ENCODE measurements around the gene PPDPF.
A peak's percentile ranks its signal among the peaks of the same experiment; 100 is the strongest.

PPDPF gene

GRCh38 chr20:63539441-63540370 lies 19.1 kb downstream of the PPDPF start:
- no peak for TF ChIP-seq MYC (IDR thresholded peaks at IDR 0.05; ENCODE audit: low read depth, low read length)
- TF ChIP-seq POLR2A (IDR thresholded peaks at IDR 0.05; ENCODE audit: extremely low read depth, insufficient read length): no peak
- TF ChIP-seq CTCF (IDR thresholded peaks at IDR 0.05; ENCODE audit: low read depth, low read length): no peak
- TF ChIP-seq MAX (IDR thresholded peaks at IDR 0.05; ENCODE audit: low read depth, low read length): no peak
- no peak for DNase-seq (ENCODE audit: low read depth)
- no peak overlapping the region for H3K4me3 ChIP-seq (ENCODE audit: low read depth, low read length)

GRCh38 chr20:63540417-63541186 lies 20.0 kb downstream of the PPDPF start:
- peak; percentile 32 for DNase-seq (ENCODE audit: low read depth)
- TF ChIP-seq MAX (IDR thresholded peaks at IDR 0.05; ENCODE audit: low read depth, low read length) (no peak), POLR2A (IDR thresholded peaks at IDR 0.05; ENCODE audit: extremely low read depth, insufficient read length) (no peak)
- H3K4me3 ChIP-seq (ENCODE audit: low read depth, low read length): no peak overlapping the region

GRCh38 chr20:63541371-63541770 lies 20.8 kb downstream of the PPDPF start:
- DNase-seq (ENCODE audit: low read depth): no peak
- no peak overlapping the region for H3K4me3 ChIP-seq (ENCODE audit: low read depth, low read length)
- no peak for TF ChIP-seq CTCF (IDR thresholded peaks at IDR 0.05; ENCODE audit: low read depth, low read length)
- TF ChIP-seq POLR2A (IDR thresholded peaks at IDR 0.05; ENCODE audit: extremely low read depth, insufficient read length): no peak
- no peak for TF ChIP-seq MAX (IDR thresholded peaks at IDR 0.05; ENCODE audit: low read depth, low read length)
- no peak for TF ChIP-seq MYC (IDR thresholded peaks at IDR 0.05; ENCODE audit: low read depth, low read length)

GRCh38 chr20:63542031-63542559 lies 21.5 kb downstream of the PPDPF start:
- no peak overlapping the region for H3K4me3 ChIP-seq (ENCODE audit: low read depth, low read length)
- no peak for DNase-seq (ENCODE audit: low read depth)
- TF ChIP-seq CTCF (IDR thresholded peaks at IDR 0.05; ENCODE audit: low read depth, low read length) (no peak), MAX (IDR thresholded peaks at IDR 0.05; ENCODE audit: low read depth, low read length) (no peak), MYC (IDR thresholded peaks at IDR 0.05; ENCODE audit: low read depth, low read length) (no peak), POLR2A (IDR thresholded peaks at IDR 0.05; ENCODE audit: extremely low read depth, insufficient read length) (no peak)

GRCh38 chr20:63542696-63543095 lies 22.1 kb downstream of the PPDPF start:
- TF ChIP-seq MAX (IDR thresholded peaks at IDR 0.05; ENCODE audit: low read depth, low read length) (no peak), MYC (IDR thresholded peaks at IDR 0.05; ENCODE audit: low read depth, low read length) (no peak), CTCF (IDR thresholded peaks at IDR 0.05; ENCODE audit: low read depth, low read length) (no peak), POLR2A (IDR thresholded peaks at IDR 0.05; ENCODE audit: extremely low read depth, insufficient read length) (no peak)
- H3K4me3 ChIP-seq (ENCODE audit: low read depth, low read length): no peak overlapping the region
- no peak for DNase-seq (ENCODE audit: low read depth)
